HepG2 (cell line): ENCODE data around the gene CST4. TPM values are rescaled to one million over a fixed set of nuclear protein-coding genes. Genes with fewer than 3 reads are reported as not detected.

ENCODE experiments used
- BORCS8-MEF2B ChIP-seq: sonication (generic); formaldehyde crosslinking; IDR thresholded peaks from 2 replicates; pipeline ENCODE4 v1.8.0; 2022; ENCODE audit warnings: mild to moderate bottlenecking, missing genetic modification reagents
- FOXK1 ChIP-seq: sonication (generic); formaldehyde crosslinking; IDR thresholded peaks from 2 replicates; pipeline ENCODE4 v1.4.0; 2020; ENCODE audit warnings: low read depth, missing genetic modification reagents, borderline replicate concordance
- FOXO1 ChIP-seq: sonication (generic); formaldehyde crosslinking; IDR thresholded peaks from 2 replicates; pipeline ENCODE4 v1.4.0; 2020; ENCODE audit warnings: missing genetic modification reagents
- IKZF4 ChIP-seq: sonication (generic); formaldehyde crosslinking; IDR thresholded peaks from 2 replicates; pipeline ENCODE4 v1.5.1; 2020; ENCODE audit warnings: borderline replicate concordance, mild to moderate bottlenecking, low read depth, missing genetic modification reagents; ENCODE audit errors: not compliant biosample characterization
- KDM1A ChIP-seq: IDR thresholded peaks from 2 replicates; pipeline ENCODE4 v1.6.1; 2016; ENCODE audit warnings: missing compliant biosample characterization
- POLR2G ChIP-seq: fragments of 200-400 bp; formaldehyde crosslinking; IDR thresholded peaks from 2 replicates; pipeline ENCODE4 v1.6.1; 2018; ENCODE audit warnings: mild to moderate bottlenecking, low read depth, low read length, moderate library complexity
- SMAD3 ChIP-seq: sonication (generic); formaldehyde crosslinking; IDR thresholded peaks from 2 replicates; pipeline ENCODE4 v1.4.0; 2020; ENCODE audit warnings: missing genetic modification reagents
- ZFP36L2 ChIP-seq: sonication (generic); formaldehyde crosslinking; IDR thresholded peaks from 2 replicates; pipeline ENCODE4 v1.4.0; 2020; ENCODE audit warnings: missing genetic modification reagents
- ZNF3 ChIP-seq: IDR thresholded peaks from 2 replicates; pipeline ENCODE4 v1.7.0; 2017; ENCODE audit warnings: inconsistent platforms
- ZNF550 ChIP-seq: sonication (generic); formaldehyde crosslinking; IDR thresholded peaks from 2 replicates; pipeline ENCODE4 v1.4.0; 2020; ENCODE audit warnings: mild to moderate bottlenecking, missing genetic modification reagents, borderline replicate concordance
- ZNF577 ChIP-seq: sonication (generic); formaldehyde crosslinking; IDR thresholded peaks from 2 replicates; pipeline ENCODE4 v1.4.0; 2020; ENCODE audit warnings: mild to moderate bottlenecking, low read depth, missing genetic modification reagents, borderline replicate concordance
- ZNF629 ChIP-seq: sonication (generic); formaldehyde crosslinking; conservative IDR thresholded peaks from 2 replicates; pipeline ENCODE4 v1.5.0; 2020; ENCODE audit warnings: missing genetic modification reagents
- polyA plus RNA-seq, 8 experiments: library from polyadenylated mRNA; depleted of rRNA in 3 of 8; stranded (reverse) in 7 of 8; unstranded in 1 of 8; fragments of >200 nt; fragmentation: Illumina TruSeq in 4 of 8; extraction: Trizol in 4 of 8; gene quantifications; 2 replicates each; pipeline versions ENCODE4 v1.2.1 to v1.2.3, GENCODE V29; 2011 to 2016; ENCODE audit warnings: low read depth in 4 of 8, missing spikeins in 1 of 8, mixed read lengths in 1 of 8; ENCODE audit not compliant: insufficient read depth in 1 of 8
- total RNA-seq, 5 experiments: library from RNA; depleted of rRNA; stranded (reverse); fragments of >200 nt; fragmentation: Illumina TruSeq; extraction: Trizol; gene quantifications; 2 replicates each; pipeline ENCODE4 v1.2.3, GENCODE V29; 2016; ENCODE audit warnings: low read depth in 1 of 5
- TF ChIP-seq, protein P1 (sequence below): IDR thresholded peaks from 2 replicates; pipeline ENCODE4 v1.4.0; 2020; ENCODE audit warnings: mild to moderate bottlenecking, missing genetic modification reagents
- TF ChIP-seq, protein P2 (sequence below): sonication (generic); formaldehyde crosslinking; conservative IDR thresholded peaks from 2 replicates; pipeline ENCODE4 v1.8.1; 2023; ENCODE audit warnings: missing genetic modification reagents
- TF ChIP-seq, protein P3 (sequence below): sonication (generic); formaldehyde crosslinking; IDR thresholded peaks from 2 replicates; pipeline ENCODE4 v1.4.0; 2020; ENCODE audit warnings: missing genetic modification reagents, borderline replicate concordance
- TF ChIP-seq, protein P4 (sequence below): sonication (generic); formaldehyde crosslinking; IDR thresholded peaks from 2 replicates; pipeline ENCODE4 v1.4.0; 2020; ENCODE audit warnings: missing genetic modification reagents
- TF ChIP-seq, protein P5 (sequence below): sonication (generic); formaldehyde crosslinking; IDR thresholded peaks from 2 replicates; pipeline ENCODE4 v1.9.0; 2021; ENCODE audit warnings: missing genetic modification reagents, borderline replicate concordance

The CST4 gene
- total and polyA plus RNA-seq, 2 of the 13 experiments (the other 11 are each of a cell fraction or from before 2014, with no cell fraction given) = not detected

DNA sequence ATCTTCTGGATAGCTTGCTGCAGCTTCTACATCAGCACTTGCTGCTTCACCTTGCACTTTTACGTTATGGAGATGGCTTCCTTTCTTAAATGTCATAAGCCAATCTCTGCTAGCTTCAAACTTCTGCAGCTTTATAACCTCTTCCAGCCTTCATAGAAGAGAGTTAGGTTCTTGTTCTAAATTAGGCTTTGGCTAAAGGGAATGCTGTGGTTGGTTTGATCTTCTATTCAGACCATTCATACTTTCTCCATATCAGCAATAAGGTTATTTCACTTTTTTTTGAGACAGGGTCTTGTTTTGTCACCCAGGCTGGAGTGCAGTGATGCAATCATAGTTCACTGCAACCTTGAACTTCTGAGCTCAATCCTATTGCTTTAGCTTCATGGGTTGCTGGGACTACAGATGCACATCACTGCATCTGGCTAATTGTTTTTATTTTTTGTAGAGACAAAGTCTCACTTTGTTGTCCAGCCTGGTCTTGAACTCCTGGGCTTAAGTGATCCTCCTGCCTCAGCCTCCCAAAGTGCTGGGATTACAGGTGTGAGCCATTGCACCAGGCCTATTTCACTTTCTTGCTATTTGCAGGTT is 38.9 kb downstream of the CST4 start (continued):
- TF ChIP-seq, protein P1, sequence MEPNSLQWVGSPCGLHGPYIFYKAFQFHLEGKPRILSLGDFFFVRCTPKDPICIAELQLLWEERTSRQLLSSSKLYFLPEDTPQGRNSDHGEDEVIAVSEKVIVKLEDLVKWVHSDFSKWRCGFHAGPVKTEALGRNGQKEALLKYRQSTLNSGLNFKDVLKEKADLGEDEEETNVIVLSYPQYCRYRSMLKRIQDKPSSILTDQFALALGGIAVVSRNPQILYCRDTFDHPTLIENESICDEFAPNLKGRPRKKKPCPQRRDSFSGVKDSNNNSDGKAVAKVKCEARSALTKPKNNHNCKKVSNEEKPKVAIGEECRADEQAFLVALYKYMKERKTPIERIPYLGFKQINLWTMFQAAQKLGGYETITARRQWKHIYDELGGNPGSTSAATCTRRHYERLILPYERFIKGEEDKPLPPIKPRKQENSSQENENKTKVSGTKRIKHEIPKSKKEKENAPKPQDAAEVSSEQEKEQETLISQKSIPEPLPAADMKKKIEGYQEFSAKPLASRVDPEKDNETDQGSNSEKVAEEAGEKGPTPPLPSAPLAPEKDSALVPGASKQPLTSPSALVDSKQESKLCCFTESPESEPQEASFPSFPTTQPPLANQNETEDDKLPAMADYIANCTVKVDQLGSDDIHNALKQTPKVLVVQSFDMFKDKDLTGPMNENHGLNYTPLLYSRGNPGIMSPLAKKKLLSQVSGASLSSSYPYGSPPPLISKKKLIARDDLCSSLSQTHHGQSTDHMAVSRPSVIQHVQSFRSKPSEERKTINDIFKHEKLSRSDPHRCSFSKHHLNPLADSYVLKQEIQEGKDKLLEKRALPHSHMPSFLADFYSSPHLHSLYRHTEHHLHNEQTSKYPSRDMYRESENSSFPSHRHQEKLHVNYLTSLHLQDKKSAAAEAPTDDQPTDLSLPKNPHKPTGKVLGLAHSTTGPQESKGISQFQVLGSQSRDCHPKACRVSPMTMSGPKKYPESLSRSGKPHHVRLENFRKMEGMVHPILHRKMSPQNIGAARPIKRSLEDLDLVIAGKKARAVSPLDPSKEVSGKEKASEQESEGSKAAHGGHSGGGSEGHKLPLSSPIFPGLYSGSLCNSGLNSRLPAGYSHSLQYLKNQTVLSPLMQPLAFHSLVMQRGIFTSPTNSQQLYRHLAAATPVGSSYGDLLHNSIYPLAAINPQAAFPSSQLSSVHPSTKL (CRISPR knock-in tag) = peak; percentile 84
- no peak for TF ChIP-seq ZNF3 (CRISPR knock-in tag)
- TF ChIP-seq, protein P2, sequence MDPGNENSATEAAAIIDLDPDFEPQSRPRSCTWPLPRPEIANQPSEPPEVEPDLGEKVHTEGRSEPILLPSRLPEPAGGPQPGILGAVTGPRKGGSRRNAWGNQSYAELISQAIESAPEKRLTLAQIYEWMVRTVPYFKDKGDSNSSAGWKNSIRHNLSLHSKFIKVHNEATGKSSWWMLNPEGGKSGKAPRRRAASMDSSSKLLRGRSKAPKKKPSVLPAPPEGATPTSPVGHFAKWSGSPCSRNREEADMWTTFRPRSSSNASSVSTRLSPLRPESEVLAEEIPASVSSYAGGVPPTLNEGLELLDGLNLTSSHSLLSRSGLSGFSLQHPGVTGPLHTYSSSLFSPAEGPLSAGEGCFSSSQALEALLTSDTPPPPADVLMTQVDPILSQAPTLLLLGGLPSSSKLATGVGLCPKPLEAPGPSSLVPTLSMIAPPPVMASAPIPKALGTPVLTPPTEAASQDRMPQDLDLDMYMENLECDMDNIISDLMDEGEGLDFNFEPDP = no peak
- TF ChIP-seq, protein P3, sequence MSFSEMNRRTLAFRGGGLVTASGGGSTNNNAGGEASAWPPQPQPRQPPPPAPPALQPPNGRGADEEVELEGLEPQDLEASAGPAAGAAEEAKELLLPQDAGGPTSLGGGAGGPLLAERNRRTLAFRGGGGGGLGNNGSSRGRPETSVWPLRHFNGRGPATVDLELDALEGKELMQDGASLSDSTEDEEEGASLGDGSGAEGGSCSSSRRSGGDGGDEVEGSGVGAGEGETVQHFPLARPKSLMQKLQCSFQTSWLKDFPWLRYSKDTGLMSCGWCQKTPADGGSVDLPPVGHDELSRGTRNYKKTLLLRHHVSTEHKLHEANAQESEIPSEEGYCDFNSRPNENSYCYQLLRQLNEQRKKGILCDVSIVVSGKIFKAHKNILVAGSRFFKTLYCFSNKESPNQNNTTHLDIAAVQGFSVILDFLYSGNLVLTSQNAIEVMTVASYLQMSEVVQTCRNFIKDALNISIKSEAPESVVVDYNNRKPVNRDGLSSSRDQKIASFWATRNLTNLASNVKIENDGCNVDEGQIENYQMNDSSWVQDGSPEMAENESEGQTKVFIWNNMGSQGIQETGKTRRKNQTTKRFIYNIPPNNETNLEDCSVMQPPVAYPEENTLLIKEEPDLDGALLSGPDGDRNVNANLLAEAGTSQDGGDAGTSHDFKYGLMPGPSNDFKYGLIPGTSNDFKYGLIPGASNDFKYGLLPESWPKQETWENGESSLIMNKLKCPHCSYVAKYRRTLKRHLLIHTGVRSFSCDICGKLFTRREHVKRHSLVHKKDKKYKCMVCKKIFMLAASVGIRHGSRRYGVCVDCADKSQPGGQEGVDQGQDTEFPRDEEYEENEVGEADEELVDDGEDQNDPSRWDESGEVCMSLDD (CRISPR knock-in tag) = no peak
- TF ChIP-seq ZNF550 = no peak
- peak; percentile 42 for TF ChIP-seq KDM1A (CRISPR knock-in tag)
- TF ChIP-seq SMAD3 (CRISPR knock-in tag) = 0 out of 2 replicates have a peak, but pooled peaks have one; percentile 51
- no peak for TF ChIP-seq IKZF4 (CRISPR knock-in tag)
- peak; percentile 49; the same call in 1 of the 2 replicates for TF ChIP-seq FOXK1
- TF ChIP-seq, protein P4, sequence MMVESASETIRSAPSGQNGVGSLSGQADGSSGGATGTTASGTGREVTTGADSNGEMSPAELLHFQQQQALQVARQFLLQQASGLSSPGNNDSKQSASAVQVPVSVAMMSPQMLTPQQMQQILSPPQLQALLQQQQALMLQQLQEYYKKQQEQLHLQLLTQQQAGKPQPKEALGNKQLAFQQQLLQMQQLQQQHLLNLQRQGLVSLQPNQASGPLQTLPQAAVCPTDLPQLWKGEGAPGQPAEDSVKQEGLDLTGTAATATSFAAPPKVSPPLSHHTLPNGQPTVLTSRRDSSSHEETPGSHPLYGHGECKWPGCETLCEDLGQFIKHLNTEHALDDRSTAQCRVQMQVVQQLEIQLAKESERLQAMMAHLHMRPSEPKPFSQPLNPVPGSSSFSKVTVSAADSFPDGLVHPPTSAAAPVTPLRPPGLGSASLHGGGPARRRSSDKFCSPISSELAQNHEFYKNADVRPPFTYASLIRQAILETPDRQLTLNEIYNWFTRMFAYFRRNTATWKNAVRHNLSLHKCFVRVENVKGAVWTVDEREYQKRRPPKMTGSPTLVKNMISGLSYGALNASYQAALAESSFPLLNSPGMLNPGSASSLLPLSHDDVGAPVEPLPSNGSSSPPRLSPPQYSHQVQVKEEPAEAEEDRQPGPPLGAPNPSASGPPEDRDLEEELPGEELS (CRISPR knock-in tag) = peak; percentile 43; the same call in 1 of the 2 replicates
- TF ChIP-seq, protein P5, sequence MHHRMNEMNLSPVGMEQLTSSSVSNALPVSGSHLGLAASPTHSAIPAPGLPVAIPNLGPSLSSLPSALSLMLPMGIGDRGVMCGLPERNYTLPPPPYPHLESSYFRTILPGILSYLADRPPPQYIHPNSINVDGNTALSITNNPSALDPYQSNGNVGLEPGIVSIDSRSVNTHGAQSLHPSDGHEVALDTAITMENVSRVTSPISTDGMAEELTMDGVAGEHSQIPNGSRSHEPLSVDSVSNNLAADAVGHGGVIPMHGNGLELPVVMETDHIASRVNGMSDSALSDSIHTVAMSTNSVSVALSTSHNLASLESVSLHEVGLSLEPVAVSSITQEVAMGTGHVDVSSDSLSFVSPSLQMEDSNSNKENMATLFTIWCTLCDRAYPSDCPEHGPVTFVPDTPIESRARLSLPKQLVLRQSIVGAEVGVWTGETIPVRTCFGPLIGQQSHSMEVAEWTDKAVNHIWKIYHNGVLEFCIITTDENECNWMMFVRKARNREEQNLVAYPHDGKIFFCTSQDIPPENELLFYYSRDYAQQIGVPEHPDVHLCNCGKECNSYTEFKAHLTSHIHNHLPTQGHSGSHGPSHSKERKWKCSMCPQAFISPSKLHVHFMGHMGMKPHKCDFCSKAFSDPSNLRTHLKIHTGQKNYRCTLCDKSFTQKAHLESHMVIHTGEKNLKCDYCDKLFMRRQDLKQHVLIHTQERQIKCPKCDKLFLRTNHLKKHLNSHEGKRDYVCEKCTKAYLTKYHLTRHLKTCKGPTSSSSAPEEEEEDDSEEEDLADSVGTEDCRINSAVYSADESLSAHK (CRISPR knock-in tag) = no peak
- no peak for TF ChIP-seq BORCS8-MEF2B (CRISPR knock-in tag)
- TF ChIP-seq ZNF629 (CRISPR knock-in tag) = peak; percentile 97
- TF ChIP-seq FOXO1 (CRISPR knock-in tag) = peak; percentile 80
- TF ChIP-seq ZFP36L2 = no peak
- TF ChIP-seq POLR2G = no peak
- no peak for TF ChIP-seq ZNF577 (CRISPR knock-in tag)
